ENCODE results near the gene RCSD1.

RCSD1 gene

GRCh38 chr1:167676205-167676915 is 46.3 kb downstream of the RCSD1 start:
- no peak overlapping the region for H3K4me2 ChIP-seq (ENCODE audit: low read length)
- peaks cover 5% of the 10 kb centered on the region for H3K4me1 ChIP-seq
- no peaks in the 10 kb centered on the region for H3K27me3 ChIP-seq (ENCODE audit: control insufficient read depth, insufficient read depth, low read length)
- no peak overlapping the region for H3K4me3 ChIP-seq (ENCODE audit: low read depth, low read length)
- no peak overlapping the region for H3K27ac ChIP-seq
- TF ChIP-seq CTCF (IDR thresholded peaks at IDR 0.05), result no peak
- H2AFZ ChIP-seq, result no peak overlapping the region
- H3K9me3 ChIP-seq (ENCODE audit: control insufficient read depth, low read length), result no peaks in the 10 kb centered on the region
- H3K36me3 ChIP-seq (ENCODE audit: control insufficient read depth, insufficient read depth, low read length), result no peaks in the 10 kb centered on the region
- no peak overlapping the region for H3K9ac ChIP-seq
- H3K79me2 ChIP-seq, result no peaks in the 10 kb centered on the region

- H3K9ac ChIP-seq, result no peak overlapping the region
- no peaks in the 10 kb centered on the region for H3K36me3 ChIP-seq (ENCODE audit: control insufficient read depth, insufficient read depth, low read length)
- H3K27me3 ChIP-seq (ENCODE audit: control insufficient read depth, insufficient read depth, low read length), result no peaks in the 10 kb centered on the region
- H3K4me3 ChIP-seq (ENCODE audit: low read depth, low read length), result no peak overlapping the region
- no peaks in the 10 kb centered on the region for H3K79me2 ChIP-seq
- no peak overlapping the region for H3K27ac ChIP-seq
- H3K9me3 ChIP-seq (ENCODE audit: control insufficient read depth, low read length), result no peaks in the 10 kb centered on the region
- H3K4me2 ChIP-seq (ENCODE audit: low read length), result no peak overlapping the region
- TF ChIP-seq CTCF (IDR thresholded peaks at IDR 0.05), result no peak
- H3K4me1 ChIP-seq, result peaks cover 5% of the 10 kb centered on the region
- no peak overlapping the region for H2AFZ ChIP-seq
Measured at GRCh38 chr1:167676916-167677848, 47.1 kb downstream of the RCSD1 start.

- Histone ChIP-seq H3K4me1 (peaks cover 5% of the 10 kb centered on the region), H3K36me3 (ENCODE audit: control insufficient read depth, insufficient read depth, low read length) (no peaks in the 10 kb centered on the region), H3K9me3 (ENCODE audit: control insufficient read depth, low read length) (no peaks in the 10 kb centered on the region), H2AFZ (no peak overlapping the region), H3K79me2 (no peaks in the 10 kb centered on the region), H3K4me3 (ENCODE audit: low read depth, low read length) (no peak overlapping the region), H3K9ac (no peak overlapping the region), H3K4me2 (ENCODE audit: low read length) (no peak overlapping the region), H3K27ac (no peak overlapping the region), H3K27me3 (ENCODE audit: control insufficient read depth, insufficient read depth, low read length) (no peaks in the 10 kb centered on the region)
- TF ChIP-seq CTCF (IDR thresholded peaks at IDR 0.05), result no peak
Measured at GRCh38 chr1:167678422-167678821, 48.4 kb downstream of the RCSD1 start.

- Histone ChIP-seq H3K4me1 (peaks cover 5% of the 10 kb centered on the region), H3K4me2 (ENCODE audit: low read length) (no peak overlapping the region), H3K27me3 (ENCODE audit: control insufficient read depth, insufficient read depth, low read length) (no peaks in the 10 kb centered on the region), H3K9ac (no peak overlapping the region), H2AFZ (no peak overlapping the region), H3K36me3 (ENCODE audit: control insufficient read depth, insufficient read depth, low read length) (no peaks in the 10 kb centered on the region), H3K79me2 (no peaks in the 10 kb centered on the region), H3K9me3 (ENCODE audit: control insufficient read depth, low read length) (no peaks in the 10 kb centered on the region), H3K4me3 (ENCODE audit: low read depth, low read length) (no peak overlapping the region), H3K27ac (no peak overlapping the region)
- no peak for TF ChIP-seq CTCF (IDR thresholded peaks at IDR 0.05)
Measured at GRCh38 chr1:167678838-167679237, 48.8 kb downstream of the RCSD1 start.
